Medulla oblongata (tissue), 1 donor: ENCODE measurements around the gene CPXM1.
"Not testable (repeated sequence)": the region's sequence is repeated elsewhere in the genome, so short reads cannot be mapped to it uniquely, and the experiment has no call there.

Source experiments
- DNase-seq: peaks from one replicate; pipeline ENCODE4 v3.0.0-alpha.2; 2015; ENCODE audit errors: extremely low spot score

Gene CPXM1

DNA sequence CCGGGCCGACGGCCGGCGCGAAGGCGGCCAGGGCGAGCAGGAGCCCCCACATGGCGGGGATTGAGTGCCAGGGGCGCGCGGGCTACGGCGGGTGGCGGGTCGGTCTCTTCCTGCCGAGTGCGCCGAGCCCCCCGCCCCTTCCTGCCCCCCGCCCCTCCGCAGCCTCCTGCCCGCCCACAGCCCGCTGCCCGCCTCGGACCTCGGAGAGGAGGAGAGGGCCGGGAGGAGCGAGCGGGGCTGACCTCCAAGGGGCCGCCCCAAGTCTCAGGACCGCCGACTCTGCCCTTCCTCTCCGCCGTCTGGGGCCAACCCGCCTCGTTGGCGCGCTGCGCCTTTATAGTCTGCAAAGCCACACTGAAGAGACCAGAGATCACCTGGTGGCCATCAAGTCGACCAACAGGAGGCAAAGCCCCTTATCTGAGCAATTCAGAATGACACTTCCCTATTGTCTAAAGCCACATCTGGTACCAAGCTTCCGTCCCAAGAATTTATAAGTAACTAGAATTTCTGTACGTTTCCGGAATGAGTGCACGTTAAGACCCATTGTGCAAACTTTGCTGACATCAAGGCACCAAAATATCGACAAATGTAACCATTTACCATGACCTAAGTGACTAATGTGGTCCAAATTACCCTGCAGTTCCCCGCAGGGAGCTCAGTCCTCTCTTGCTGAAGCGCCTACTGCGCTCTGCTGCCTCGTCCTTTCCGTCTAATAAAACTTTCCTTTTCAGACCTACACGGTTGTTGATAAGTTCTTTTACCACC lies at the start of gene CPXM1:
Gene CPXM1 (minus strand): TSS at position 107 of the 765 bp plus-strand sequence. CDS start 55 bp downstream, at position 52.
- no peak for DNase-seq

DNA sequence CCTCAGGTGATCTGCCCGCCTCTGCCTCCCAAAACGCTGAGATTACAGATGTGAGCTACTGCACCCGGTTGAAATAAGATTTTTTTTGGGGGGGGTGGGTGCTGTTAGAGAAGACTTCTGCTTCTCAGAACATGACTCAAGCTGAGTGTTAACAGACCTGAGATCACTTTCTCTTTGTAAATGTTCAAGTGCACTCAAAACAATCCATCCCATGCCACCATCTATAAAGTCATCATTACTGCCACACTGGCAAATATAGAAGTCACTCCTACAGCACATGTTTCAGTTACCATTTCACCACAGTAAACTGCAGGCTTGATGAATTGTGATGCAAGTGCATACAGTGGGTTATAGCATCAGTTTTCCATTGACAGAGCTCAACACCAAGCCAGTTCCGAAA lies 49.1 kb upstream of the CPXM1 start:
- DNase-seq: no peak

DNA sequence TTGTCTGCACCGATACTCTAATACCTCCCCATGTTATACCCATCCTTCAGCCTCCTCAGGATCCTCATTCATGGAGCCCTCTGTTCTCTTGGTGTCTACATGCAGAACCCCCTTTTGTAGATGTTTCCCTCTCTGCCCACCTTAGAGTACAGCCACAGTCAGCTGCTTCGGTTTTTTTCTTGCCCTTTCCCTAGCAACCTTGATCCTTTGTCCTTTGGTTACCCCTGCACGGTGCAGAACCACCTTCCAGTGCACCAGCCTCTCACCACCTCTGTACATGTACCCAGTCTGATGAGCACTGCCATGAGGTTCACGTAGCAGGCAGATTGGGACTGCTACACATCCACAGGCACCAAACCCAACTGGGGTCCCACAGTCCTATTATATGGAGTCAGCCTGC lies 47.4 kb upstream of the CPXM1 start:
- DNase-seq: no peak

DNA sequence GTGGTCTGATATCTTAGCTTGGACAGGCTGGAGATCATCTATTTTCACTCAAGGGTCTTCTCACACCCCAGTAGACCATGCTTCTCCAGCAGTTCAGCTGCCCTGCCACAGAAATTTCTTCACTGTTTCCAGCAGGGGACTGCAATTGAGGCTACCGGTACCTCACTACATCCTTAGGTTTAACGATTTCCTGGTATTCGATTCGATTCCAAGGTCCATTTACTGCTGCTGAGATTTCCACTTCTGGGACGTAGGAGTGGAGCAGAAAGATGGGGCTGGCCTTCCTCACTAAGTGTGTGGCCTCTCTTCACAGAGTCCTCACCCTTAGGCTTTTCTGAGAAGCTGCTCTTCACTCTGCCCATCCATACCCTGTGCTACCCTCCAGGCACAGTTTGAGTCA lies 46.3 kb upstream of the CPXM1 start:
- no peak for DNase-seq

DNA sequence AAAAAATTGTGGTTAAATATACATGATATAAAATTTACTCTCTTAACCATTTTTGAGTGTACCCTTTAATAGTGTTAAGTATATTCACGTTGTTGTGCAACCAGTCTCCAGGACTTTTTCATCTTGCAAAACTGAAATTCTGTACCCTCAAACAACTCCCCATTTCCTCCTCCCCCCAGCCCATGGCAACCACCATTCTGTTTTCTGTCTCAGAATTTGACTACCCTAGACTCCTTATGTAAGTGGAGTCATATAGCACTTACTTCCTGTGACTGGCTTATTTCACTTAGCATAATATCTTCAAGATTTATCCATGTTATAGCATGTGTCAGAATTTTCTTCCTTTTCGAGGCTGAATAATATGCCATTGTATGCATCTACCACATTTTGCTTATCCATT lies 45.2 kb upstream of the CPXM1 start:
- no peak for DNase-seq

DNA sequence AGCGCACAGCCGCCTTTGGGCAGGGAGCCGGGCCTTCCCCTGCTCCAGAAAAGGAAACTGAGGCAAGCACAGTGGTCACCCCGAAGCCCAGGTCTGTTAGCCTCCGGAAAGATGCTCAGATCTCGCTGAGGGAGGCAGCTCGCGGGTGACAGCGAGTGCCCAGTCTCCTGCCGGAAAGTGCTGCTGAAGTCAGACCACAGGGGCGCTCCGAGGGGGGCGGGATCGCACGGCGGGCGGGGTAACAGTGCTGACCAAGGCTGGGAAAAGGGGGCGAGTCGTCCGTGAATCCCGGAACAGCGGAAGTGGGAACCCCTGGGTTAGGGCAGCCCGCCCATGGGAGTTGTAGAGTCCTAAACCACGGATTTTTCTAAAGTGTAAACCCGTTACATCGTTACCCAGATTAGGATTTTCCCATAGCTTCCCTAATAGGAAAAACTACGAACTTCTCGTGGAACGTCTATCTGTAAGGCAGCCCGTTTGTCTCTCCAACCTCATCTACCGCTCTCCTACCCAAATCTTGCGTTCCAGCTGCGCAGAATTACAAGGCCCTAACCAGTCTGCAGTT lies 40.6 kb upstream of the CPXM1 start:
- no peak for DNase-seq

DNA sequence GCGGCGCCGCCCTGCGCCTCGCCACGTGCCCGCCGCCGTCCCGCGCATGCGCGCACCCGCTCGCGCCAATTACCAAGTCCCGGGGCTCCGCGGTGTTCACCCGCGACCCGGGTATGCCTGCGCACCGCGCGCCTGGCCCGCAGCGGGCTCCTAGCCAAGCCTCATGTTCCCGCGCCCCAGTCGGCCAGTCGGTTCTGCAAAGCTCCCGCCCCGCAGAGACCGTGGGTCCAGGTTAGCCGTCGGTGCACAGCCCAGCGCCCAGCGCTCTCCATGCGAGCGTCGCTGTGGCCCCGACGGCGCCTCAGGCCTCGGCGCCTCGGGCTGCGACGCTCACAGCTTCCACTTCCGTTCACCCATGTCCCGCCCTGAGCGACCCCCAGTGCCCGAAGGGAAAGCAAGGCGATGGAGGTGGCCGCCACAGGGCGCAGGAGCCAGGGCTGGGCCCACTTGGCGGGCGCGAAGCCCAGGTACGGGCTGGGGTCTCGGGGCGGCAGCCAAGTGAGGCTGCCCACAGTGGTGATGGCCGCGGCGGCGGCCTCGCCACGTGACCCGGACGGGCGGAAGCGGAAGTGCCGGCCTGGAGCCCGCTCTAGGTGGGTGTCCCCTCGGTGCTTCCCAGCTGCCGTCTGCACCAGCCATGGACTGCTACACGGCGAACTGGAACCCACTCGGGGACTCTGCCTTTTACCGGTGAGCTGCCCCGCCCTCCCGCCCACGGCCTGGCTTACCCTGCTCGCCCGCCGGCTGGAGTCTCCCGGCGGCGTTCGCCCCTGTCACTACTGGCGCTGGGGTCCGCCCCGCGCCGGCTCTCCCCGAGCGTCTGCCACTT lies 39.9 kb upstream of the CPXM1 start, which contains the start of the genes PCED1A and VPS16:
Gene PCED1A (minus strand): TSS at position 518 of the 829 bp plus-strand sequence. CDS start 743 bp downstream, outside the sequence.
Gene VPS16 (plus strand): TSS at position 608 of the 829 bp plus-strand sequence. CDS start 30 bp downstream, at position 638.
- DNase-seq: peak; percentile 87

DNA sequence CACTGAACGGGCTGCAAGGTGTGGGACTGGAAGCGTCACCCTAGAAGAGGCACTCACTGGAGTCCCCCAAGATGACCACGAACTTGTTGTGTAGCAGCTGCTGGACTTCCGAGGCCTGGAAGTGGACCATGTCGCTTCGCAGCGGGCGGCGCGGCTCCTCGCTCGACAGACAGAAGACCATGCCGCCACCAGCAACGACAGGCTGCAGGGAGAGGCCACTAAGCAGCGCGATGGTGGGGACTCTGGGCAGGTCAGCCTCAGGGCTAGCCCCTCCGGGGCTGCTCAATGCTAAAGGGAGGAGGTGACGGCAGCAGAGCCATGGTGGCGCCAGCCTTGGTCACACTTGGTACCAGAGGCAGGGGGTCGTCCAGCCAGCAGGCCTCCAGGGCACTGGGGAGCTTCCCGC lies 39.3 kb upstream of the CPXM1 start:
- no peak for DNase-seq

DNA sequence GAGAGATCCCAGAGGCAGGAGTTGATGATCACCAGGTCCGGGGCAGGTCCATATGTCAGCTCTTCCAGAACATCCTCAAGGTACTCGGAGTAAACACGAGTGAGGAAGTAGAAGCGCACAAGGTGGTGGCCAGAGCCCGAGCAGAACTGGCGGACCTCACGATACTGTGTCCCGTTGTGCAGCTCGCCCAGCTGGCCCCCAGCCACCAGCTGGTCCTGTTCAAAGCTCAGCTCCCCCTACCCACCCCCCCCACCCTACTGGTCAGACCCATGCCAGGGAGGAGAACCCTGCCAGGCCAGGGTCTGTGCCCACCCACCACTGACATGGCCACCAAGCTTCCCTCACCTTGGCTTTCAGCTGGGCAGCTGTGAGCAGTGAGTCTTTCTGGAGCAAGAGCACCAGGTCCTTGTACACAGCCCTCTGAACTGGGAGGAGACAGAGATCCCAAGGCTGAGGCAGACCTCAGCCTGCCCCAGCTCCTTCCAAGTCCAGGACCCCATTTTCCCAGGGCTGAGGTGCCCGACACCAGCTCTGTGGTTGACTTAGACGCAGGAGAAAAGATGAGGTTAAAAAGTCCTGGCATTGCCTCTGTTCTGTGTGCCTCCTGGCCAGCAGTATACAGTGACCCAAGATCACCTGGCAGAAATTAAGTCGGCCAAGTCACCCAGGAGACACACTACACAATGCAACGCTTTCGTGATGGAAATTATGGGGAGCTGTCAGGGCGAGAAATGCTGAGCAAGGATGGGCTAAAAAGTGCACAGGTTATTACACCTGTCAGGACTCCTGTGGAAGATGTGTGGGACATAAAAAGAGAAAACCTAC lies 38.6 kb upstream of the CPXM1 start:
- DNase-seq: no peak

DNA sequence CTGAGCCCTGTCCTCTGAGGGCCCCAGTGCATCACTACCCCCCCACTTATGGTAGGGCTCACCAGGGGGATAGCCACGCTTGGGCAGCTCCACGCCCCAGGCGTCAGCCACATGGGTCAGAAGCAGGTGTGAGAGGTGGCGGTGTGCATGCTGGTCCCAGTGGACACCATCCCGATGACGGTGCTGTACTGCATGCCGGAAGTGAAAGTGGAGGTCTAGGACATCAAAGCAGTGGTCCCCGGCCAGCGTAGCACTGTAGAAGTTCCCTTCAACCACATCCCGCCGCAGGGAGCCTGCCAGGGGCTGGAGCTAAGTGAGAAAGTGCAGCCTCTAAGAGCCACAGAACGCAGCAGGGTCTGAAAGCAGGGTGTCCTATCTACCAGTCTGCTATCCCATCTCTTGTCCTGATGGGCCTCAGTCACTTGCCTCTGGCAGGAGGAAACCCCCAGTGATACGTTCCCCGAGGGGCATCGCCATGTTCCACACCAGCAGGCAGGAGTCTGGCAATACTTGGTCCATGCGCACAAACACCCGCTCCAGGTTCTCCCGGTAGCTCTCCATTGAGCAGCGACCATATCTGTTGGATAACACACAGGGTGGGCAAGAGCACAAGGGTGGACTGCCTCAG lies 37.9 kb upstream of the CPXM1 start:
- DNase-seq: no peak

DNA sequence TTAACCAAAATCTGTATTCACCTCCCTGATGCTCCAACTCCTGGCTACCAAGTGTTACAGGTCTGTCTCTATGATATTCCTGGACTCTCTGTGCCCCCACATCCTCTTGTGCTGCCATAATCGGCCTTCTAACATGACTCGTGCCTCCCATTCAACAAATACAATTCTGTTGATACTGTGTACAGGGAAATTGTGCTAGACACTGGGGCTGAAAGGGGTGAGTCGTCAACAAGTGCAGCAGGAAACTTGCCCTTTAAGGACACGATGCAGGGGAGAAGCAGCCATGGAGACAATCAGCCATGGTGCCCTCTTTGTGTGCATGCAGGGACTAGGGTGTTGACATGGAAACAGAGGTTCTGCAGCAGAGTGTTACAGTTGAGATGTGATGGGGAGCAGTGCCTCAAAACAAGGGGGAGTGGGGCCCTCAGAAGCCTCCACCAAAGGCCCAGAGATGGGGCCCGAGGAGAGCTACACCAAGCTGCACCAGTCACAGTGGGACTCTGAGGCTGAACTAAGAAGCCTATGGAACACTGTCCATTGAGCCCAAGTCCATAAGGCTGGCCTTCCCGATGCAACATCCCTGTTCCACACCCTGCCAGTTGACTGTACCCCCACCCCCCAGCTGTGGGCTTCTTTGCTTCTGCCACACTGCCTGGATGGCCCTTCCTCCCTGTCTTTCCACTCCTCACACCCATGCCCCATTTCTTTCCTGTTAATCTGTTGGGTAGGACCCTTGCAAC lies 37.0 kb upstream of the CPXM1 start:
- DNase-seq: no peak

DNA sequence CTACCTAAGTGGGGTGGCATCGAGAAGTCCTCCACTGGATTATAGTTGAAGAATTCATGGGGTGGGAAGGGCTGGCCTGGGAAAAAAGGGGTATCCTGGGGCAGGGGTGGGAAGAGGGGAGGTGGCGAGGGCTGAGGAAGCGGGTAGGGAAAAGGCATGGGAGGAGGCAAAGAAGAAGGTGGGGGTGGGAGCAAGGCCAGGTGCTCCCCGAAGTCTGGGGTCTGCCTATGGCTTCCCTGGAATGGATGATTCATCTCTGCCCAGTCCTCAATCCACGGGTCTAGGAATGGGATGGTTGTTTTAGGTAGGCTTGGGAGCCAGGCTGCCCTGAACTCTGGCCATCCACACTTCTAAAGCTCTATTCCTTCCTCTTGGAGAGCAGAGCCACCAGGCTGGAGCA lies 35.6 kb upstream of the CPXM1 start:
- no peak for DNase-seq

DNA sequence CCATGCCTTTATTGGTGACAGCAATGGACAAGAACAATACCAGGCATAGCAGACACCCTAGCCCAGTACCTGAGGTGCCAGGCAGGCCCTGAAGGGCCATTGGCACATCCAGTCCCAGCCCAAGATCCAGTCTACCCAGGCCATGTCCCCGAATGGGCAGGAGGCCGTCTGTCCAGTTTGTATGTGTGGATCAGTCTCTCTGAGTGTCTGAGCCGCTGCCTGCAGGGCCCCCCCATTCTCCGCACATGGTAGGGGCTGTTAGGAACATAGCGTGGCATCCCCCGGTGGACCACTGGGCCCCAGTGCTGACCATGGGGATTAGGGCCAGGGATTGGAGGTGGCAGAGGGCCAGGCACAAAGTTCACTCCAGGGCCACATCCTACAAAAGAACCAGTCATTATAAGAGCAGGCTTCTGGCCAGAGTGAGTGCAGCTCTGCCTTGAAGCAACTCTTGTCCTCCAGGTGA lies 34.9 kb upstream of the CPXM1 start:
- DNase-seq: no peak

DNA sequence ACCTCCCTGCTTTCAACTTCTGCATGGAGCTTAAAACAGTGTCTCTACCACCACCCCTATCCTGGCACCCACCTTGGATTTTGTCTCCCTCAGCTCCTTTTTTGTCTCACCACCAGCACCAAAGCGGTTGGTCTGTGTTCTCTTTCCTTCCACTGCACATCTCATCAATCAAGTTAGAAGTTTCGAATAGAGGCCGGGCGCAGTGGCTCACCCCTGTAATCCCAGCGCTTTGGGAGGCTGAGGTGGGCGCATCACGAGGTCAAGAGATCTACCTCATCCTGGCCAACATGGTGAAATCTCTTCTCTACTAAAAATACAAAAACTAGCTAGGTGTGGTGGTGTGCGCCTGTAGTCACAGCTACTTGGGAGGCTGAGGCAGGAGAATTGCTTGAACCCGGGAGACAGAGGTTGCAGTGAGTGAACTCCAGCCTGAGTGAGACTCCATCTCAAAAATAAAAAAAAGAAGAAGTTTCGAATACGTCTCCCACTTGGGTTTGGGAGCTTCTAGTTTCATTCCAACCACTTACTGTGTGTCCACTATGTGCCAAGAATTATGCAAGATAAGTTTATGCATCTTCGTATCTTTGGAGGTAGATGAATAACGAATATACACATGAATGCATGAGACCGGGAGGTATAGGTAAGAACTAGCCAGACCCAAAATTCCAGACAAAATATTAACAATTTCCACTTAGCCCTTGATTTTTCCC lies 34.1 kb upstream of the CPXM1 start:
- no peak for DNase-seq

DNA sequence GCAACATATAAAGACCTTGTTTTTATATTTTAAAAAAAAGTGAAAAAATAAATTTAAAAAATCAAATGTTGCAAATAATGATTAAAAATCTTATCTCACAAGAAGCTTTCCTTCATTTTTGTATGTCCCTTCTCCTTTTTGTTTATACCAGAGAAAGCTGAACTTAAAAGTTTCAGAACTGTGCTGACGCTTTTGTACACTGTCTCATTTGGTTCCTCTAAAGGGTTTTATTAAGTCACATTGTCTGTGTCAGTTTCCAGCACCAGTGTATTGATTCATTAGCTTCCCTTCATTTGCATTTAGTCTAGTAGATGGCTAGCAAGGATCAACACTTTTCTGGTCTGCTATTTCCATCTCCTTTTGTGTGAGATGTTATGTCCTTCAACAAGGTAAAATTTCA lies 33.3 kb upstream of the CPXM1 start:
- no peak for DNase-seq

DNA sequence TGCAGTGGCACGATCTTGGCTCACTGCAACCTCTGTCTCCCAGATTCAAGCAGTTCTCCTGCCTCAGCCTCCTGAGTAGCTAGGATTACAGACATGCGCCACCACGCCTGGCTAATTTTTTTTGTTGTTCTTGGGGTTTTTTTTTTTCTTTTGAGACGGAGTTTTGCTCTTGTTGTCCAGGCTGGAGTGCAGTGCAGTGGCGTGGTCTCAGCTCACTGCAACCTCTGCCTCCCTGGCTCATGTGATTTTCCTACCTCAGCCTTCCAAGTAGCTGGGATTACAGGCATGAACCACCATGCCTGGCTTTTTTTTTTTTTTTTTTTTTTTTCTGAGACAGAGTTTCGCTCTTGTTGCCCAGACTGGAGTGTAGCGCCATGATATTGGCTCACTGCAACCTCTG lies 30.8 kb upstream of the CPXM1 start:
- not testable (repeated sequence) for DNase-seq

DNA sequence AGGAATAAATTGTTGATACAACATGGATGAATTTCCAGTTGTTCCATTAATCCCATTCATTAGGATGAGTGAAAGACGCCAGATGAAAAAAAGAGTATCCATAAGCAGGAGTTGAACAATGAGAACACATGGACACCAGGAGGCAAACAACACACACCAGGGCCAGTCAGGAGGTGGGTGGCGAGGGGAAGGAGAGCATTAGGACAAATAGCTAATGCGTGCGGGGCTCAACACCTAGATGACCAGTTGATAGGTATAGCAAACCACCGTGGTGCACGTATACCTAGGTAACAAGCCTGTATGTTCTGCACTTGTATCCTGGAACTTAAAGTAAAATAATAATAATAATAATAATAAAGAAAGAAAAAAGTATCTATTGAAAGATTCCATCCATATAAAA lies 28.9 kb upstream of the CPXM1 start:
- DNase-seq: no peak

DNA sequence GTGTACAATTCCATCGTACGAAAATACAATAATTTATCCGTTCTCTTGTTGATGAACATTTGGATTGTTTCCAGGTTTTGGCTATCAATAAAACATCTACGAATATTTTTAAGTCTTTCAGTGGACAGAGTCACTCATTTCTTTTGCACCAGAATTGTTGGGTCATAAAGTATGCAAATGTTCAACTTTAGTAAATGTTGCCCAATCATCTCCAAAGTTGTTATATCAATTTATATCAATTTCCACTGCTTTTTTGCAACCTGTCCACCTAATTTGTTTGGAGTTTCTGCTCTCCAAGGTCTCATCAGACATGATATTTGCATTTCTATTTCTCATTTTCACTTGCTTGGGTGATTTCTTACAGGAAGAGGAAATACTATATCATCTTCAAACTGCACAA lies 26.2 kb upstream of the CPXM1 start:
- DNase-seq: no peak

DNA sequence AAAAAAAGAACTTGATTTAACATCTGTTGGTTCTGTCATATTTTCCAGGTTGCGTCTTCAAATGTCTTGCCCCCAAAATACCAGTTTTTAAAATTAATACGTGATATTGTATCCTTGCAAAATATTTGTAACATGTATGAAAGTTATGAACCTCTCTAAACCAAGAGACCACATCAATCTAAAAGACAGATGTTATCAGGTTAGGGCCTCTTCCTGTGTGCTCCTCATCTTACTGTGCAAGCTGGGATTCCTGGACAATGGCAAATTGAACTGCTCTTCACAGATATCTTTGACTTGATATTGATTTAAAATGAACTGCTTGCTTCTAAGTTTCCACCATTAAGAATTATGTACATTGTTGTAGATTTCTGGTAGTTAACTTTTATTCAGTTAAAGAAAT lies 25.3 kb upstream of the CPXM1 start:
- DNase-seq: no peak

DNA sequence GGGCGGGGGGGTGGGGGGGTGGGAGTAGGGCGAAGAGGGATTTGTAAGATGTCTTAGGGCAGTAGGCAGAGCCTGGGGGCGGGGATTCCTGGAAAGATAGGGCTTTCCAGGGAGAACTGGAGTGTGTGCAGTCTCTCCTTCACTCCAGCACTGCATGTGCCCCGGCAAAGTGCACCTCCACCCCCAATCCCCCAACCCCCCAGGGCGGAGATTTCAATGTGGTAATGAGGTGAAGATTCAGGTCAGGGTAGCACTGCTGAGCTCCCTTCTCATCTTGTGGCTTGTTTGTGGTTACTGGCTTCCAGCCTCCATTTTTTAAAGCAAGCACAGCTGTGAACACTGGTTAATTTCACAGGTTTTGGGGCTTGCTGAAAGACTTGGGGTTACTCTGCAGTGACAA lies 21.6 kb upstream of the CPXM1 start:
- no peak for DNase-seq
